Right lobe of liver (tissue), 4 donors: ENCODE data around the gene SCAF8.

ENCODE experiments used
- POLR2A ChIP-seq: fragments of 450-650 bp; IDR thresholded peaks from one replicate; pipeline ENCODE4 v1.6.1; 2017; ENCODE audit warnings: antibody characterized with exemption, mild to moderate bottlenecking
- TF ChIP-seq, protein P1 (sequence below), 4 donors: fragments of 200-600 bp in 3 of 4; fragments of 450-650 bp in 1 of 4; IDR thresholded peaks; one replicate each; pipeline versions ENCODE4 v1.5.1 to v1.8.0; 2016 to 2022; ENCODE audit warnings: antibody characterized with exemption in 4 of 4, mild to moderate bottlenecking in 2 of 4
- donor health status: DM: no; HTN: no; CAD: no.
- donor health status: DM: no; HTN: no; CAD: no.
- donor health status: DM: no; HTN: yes; CAD: no.

DNA sequence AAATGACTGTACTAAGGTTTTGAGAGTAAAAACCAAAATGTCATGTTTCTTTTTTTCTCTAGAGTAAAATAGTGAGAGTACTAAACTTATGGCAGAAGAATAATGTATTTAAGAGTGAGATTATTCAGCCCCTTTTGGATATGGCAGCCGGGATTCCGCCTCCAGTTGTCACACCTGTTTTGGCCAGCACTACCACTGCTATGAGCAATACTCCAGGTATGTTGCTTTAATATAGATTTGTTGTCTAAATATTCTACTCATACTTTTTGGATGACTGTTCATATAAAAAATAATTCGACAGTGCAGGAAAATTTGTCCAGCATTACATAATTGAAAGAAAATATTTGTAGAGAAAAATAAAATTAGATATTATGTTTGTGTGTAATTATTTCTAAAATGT is 59.5 kb downstream of the SCAF8 start:
- TF ChIP-seq, protein P1, sequence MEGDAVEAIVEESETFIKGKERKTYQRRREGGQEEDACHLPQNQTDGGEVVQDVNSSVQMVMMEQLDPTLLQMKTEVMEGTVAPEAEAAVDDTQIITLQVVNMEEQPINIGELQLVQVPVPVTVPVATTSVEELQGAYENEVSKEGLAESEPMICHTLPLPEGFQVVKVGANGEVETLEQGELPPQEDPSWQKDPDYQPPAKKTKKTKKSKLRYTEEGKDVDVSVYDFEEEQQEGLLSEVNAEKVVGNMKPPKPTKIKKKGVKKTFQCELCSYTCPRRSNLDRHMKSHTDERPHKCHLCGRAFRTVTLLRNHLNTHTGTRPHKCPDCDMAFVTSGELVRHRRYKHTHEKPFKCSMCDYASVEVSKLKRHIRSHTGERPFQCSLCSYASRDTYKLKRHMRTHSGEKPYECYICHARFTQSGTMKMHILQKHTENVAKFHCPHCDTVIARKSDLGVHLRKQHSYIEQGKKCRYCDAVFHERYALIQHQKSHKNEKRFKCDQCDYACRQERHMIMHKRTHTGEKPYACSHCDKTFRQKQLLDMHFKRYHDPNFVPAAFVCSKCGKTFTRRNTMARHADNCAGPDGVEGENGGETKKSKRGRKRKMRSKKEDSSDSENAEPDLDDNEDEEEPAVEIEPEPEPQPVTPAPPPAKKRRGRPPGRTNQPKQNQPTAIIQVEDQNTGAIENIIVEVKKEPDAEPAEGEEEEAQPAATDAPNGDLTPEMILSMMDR (IDR thresholded peaks at IDR 0.05) = no peak
- no peak for TF ChIP-seq POLR2A
